Stimulated activated naive CD4-positive, alpha-beta T cell treated with Interleukin-2 at 50 U/mL for 16 hours (primary cell): Measurements from ENCODE around the gene MAS1L.
"Not testable (repeated sequence)": the region's sequence is repeated elsewhere in the genome, so short reads cannot be mapped to it uniquely, and the experiment has no call there.

ENCODE experiments used
- DNase-seq: peaks from one replicate; lab custom pipeline; 2025; lab: John Stamatoyannopoulos, UW

Gene MAS1L

GRCh38 chr6:29479560-29479959, 8.2 kb downstream of the MAS1L start:
- DNase-seq = no peak

GRCh38 chr6:29478740-29479139, 9.0 kb downstream of the MAS1L start:
- DNase-seq = no peak

GRCh38 chr6:29477923-29478450, 9.8 kb downstream of the MAS1L start:
- no peak for DNase-seq

DNA sequence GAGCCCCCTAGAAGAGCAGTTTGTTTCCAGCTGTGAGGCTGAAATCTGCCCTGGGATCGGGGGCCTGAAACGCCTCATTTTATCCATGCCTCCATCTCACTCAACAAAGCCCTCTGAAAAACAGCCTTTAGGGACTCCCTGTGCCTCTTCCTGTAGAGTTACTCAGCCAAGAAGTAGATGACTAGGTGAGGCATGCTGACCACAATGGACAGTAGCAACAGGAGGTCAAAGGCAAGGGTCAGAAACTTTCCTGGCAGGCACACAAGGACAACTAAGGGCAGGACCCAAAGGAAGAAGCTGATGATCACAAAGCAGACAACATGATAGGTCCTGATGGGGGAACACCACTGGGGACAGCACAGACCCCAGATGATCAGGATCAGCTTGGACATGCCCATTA, 12.8 kb downstream of the MAS1L start:
- no peak for DNase-seq

DNA sequence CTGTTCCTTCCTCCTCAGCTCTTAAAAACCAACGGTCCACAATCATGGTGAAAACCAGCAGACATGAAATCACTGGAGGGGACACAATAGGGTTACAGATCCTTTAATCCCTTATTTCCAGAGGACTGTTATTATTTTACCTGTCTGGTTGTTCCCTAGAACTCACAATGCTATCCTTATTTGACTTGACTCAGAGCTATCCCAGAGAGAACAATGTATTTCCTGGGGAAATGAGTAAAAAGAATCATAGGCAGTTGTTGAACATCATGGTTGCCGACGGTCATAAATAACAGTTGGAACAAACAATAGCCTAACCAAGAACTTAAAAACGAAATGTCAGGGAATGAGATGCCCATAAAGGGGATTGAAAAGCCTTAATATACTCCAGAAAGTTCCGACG, 21.5 kb downstream of the MAS1L start:
- no peak for DNase-seq

DNA sequence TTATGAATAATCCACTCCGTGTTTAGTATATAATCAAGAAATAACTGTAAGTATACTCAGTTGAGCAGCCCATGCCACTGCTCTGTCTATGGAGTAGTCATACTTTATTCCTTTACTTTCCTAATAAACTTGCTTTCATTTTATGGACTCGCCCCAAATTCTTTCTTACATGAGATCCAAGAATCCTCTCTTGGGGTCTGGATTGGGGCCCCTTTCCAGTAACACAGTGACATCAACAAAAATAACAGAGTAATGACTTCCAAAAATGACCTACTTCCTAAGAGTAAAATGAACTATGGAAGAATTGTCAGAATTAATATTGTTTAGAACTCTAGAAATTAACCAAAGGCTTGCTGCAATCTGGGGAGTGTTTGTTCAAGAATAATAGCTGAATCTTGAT, 22.0 kb downstream of the MAS1L start:
- no peak for DNase-seq

DNA sequence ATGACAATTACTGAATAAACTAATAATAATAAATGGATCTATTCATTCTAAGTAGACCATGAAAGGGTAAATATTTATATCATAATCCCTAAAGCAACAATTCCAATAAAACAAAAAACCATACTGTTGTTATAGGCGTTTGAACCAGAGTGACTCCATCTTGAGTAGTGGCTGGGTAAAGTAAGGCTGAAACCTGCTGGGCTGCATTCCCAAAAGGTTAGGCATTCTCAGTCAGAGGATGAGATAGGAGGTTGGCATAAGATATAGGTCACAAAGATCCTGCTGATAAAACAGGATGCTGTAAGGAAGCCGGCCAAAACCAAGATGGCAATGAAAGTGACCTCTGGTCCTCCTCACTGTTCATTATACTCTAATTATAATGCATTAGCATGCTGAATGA, 22.5 kb downstream of the MAS1L start:
- no peak for DNase-seq

DNA sequence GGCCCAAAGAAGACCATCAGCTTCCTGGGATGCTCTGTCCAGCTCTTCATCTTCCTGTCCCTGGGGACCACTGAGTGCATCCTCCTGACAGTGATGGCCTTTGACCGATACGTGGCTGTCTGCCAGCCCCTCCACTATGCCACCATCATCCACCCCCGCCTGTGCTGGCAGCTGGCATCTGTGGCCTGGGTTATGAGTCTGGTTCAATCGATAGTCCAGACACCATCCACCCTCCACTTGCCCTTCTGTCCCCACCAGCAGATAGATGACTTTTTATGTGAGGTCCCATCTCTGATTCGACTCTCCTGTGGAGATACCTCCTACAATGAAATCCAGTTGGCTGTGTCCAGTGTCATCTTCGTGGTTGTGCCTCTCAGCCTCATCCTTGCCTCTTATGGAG, 25.7 kb downstream of the MAS1L start:
- no peak for DNase-seq

- no peak for DNase-seq
Observed at GRCh38 chr6:29461021-29461814, 26.5 kb downstream of the MAS1L start.

DNA sequence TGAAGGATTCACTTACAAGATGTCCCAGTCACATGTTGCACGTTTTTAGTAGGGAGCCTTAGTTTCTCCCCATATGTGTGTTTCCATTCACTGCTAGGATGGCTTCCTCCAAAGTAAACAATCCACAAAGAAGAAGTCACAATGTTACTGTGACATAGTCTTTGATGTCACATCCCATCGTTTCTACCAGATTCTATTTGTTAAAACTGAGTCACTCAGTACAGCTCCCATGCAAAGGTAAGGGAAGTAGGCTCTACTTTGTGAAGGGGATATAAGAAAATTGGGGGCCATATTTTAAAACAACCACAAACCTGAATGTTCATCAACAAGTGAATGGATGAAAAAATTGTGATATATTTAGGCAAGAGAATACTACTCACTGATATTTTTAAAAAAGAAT, 30.8 kb downstream of the MAS1L start, which contains the start of the genes OR11A1 and OR2H1:
Gene OR11A1, minus strand, starts transcription at position 101 of the 400 bp plus-strand sequence. CDS start 29,430 bp downstream, outside the sequence.
Gene OR2H1, plus strand, starts transcription at position 185 of the 400 bp plus-strand sequence. CDS start 4,615 bp downstream, outside the sequence.
- DNase-seq = no peak

GRCh38 chr6:29451471-29452193, 36.1 kb downstream of the MAS1L start:
- DNase-seq = no peak

- no peak for DNase-seq
Observed at GRCh38 chr6:29447670-29448069, 40.1 kb downstream of the MAS1L start.

DNA sequence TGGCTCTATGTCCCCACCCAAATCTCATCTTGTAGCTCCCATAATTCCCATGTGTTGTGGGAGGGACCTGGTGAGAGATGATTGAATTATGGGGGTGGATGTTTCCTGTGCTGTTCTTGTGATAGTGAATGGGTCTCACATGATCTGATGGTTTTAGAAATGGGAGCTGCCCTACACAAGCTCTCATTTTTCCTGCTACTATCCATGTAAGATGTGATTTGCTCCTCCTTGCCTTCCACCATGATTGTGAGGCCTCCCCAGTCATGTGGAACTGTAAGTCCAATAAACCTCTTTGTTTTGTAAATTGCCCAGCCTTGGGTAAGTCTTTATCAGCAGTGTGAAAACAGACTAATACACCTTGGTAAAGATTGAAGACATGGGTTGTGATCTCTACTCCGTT, 43.7 kb downstream of the MAS1L start:
- DNase-seq = not testable (repeated sequence)

DNA sequence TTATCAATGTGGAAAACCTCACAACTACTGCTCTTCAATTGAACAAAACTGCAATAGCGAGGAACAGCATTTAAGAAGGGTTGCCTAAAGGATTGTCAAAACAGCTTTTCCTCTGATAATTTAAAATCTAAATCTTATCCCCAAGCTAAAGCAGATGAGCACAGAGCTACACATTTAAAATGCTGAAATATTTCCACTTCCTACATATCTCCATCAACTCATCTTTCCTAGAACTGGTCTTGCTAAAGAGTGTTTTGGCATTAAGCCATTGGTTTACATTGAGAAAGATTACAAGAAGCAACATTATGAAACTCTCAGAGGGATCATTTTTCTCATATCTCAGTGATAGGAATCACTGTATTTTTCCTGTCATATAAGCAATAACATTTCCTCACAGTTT, 45.0 kb downstream of the MAS1L start:
- DNase-seq = no peak

DNA sequence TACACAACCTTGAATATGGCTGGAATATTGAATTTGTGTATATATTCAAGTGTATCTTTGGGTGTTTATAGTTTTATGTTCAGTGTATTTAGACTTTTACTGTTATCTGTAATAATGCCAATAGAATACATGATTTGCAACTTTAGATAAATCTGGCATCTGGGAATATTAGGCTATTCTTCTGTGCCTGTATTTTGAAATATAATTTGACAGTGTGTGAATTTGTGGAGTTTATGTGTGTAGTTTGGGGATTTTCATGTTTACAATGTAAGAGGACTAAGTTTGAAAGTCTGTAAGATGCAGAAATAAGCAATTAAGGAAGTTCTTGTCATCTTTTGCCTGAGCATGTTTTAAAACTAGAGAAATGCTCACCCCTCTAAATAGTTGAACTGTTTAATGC, 48.8 kb downstream of the MAS1L start, which contains the start of gene OR10C1:
Gene OR10C1, plus strand, starts transcription at position 301 of the 400 bp plus-strand sequence. CDS start 710 bp downstream, outside the sequence.
- DNase-seq = no peak

- not testable (repeated sequence) for DNase-seq
Observed at GRCh38 chr6:29436730-29437129, 51.0 kb downstream of the MAS1L start.
